HFF-Myc (cell line): ENCODE data around the gene PRPSAP1.

ENCODE experiments used
- DNase-seq: peaks from one replicate; pipeline ENCODE4 v3.0.0-alpha.2; 2011; ENCODE audit warnings: low read depth; ENCODE audit errors: extremely low read depth
- H3K4me3 ChIP-seq: replicated peaks from 2 replicates; pipeline ENCODE4 v1.5.1; 2011; ENCODE audit warnings: low read depth, mild to moderate bottlenecking, control low read depth, low read length
- TF ChIP-seq, protein P1 (sequence below): IDR thresholded peaks from 2 replicates; pipeline ENCODE4 v1.5.1; 2012; ENCODE audit warnings: mild to moderate bottlenecking, low read depth, low read length, control low read depth; ENCODE audit errors: missing control alignments

PRPSAP1 gene

DNA sequence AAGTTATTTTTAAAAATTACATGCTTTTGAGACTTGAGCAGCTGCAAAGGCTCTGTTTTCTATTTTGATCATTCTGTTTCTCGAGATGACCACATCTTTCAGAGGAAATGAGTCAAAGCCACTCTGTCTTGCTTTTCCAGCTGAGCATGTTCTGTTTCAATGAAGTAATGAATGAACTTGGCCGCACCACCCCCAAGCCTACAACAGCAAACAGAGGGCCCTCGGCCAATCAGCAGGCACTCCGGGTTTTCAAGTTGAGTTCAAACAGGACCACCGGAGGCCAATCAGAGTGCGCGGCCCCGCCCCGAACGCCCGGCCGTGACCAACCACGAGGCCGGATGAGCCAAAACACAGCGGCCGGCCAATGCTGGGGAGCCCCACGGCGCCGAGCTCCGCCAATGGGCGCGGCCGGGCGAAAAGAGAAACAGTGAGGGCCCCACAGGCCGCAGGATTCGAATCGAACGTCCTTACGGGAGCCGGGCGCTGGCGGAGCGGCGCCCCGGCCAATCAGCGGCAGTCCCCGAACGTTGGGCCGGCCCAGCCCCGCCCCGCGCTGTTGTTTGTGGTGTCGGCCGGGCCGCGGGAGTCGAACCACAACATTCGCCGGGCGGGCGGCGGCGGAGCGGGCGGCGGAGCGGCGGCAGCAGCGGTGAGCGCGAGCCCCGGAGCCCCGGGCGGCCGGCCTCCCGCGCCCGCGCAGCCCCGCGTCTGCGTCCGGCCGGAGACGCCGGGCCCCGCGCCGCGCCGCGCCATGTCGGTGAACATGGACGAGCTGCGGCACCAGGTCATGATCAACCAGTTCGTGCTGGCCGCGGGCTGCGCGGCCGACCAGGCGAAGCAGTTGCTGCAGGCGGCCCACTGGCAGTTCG, 88.7 kb downstream of the PRPSAP1 start, which contains the start of gene UBALD2:
UBALD2 (plus strand) TSS at position 594 of the 869 bp plus-strand sequence; CDS start at position 752, 158 bp downstream.
- TF ChIP-seq, protein P1, sequence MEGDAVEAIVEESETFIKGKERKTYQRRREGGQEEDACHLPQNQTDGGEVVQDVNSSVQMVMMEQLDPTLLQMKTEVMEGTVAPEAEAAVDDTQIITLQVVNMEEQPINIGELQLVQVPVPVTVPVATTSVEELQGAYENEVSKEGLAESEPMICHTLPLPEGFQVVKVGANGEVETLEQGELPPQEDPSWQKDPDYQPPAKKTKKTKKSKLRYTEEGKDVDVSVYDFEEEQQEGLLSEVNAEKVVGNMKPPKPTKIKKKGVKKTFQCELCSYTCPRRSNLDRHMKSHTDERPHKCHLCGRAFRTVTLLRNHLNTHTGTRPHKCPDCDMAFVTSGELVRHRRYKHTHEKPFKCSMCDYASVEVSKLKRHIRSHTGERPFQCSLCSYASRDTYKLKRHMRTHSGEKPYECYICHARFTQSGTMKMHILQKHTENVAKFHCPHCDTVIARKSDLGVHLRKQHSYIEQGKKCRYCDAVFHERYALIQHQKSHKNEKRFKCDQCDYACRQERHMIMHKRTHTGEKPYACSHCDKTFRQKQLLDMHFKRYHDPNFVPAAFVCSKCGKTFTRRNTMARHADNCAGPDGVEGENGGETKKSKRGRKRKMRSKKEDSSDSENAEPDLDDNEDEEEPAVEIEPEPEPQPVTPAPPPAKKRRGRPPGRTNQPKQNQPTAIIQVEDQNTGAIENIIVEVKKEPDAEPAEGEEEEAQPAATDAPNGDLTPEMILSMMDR, result no peak
- peak; percentile 97 for DNase-seq

DNA sequence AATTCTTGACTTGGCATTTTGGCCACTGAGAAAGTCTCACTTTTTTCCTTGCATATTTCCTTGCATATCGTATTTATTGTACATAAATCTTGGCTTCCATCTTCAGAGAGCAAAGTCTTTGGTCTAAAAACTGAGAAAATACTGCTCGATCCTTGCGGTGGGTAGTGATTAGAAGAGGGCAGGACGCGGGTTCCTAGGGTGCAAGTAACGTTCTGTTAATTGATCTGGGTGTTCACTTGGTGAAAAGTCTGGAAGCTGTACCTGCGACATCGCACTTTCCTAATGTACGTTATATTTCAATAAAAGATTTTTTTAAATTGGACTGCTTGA, 89.3 kb downstream of the PRPSAP1 start:
- no peak overlapping the region; the same call in 1 of the 2 replicates for H3K4me3 ChIP-seq
- TF ChIP-seq, protein P1, result no peak
- no peak for DNase-seq

More for the DNA sequence above, 88.7 kb downstream of the PRPSAP1 start, which contains the start of gene UBALD2:
- H3K4me3 ChIP-seq, result peak within 1 kb of the TSS; percentile 80

DNA sequence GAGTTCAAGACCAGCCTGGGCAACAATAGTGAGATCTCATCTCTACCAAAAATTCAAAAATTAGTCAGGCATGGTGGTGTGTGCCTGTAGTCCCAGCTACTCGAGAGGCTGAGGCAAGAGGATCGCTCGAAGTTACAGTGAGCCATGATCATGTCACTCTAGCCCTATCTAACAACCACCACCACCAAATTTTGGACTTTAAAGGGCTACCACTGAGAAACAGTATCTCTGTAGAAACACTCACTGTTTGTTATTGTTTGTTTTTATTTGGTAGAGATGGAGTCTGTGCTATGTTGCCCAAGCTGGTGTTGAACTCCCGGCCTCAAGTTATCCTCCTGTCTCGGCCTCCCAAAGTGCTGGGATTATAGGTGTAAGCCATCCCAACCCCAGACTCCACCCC, 89.8 kb downstream of the PRPSAP1 start:
- H3K4me3 ChIP-seq, result no peak overlapping the region
- no peak for DNase-seq
- TF ChIP-seq, protein P1, result no peak

DNA sequence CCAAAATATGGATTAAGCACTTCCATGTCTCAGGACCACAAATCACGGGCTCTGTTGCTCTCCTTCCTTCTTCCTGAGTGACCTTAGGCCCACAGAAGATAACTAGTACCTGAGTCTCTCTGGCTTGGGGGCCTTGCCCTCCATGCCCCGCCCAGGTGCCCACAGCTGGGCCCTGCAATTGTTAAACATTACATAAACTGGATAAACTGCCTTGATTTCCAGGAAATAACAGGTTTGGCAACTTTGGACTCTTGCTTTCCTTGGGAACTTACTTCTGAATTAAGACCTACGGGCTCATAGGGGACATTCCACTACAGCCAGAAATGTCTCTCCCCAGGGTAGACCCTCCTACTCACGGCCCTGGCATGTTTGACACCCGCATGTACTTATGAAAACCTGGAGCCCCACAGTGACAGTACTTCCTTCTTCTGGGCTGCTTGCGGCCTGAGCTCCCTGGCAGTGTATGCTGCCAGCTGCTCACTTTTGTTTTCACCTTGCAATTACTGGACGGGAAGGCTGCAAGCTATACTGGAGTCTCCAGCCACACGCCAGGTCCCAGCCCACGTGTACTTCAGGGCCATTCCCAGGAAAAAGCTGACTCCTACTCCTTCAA, 90.9 kb downstream of the PRPSAP1 start:
- TF ChIP-seq, protein P1, result no peak
- H3K4me3 ChIP-seq, result no peak overlapping the region
- DNase-seq, result no peak

DNA sequence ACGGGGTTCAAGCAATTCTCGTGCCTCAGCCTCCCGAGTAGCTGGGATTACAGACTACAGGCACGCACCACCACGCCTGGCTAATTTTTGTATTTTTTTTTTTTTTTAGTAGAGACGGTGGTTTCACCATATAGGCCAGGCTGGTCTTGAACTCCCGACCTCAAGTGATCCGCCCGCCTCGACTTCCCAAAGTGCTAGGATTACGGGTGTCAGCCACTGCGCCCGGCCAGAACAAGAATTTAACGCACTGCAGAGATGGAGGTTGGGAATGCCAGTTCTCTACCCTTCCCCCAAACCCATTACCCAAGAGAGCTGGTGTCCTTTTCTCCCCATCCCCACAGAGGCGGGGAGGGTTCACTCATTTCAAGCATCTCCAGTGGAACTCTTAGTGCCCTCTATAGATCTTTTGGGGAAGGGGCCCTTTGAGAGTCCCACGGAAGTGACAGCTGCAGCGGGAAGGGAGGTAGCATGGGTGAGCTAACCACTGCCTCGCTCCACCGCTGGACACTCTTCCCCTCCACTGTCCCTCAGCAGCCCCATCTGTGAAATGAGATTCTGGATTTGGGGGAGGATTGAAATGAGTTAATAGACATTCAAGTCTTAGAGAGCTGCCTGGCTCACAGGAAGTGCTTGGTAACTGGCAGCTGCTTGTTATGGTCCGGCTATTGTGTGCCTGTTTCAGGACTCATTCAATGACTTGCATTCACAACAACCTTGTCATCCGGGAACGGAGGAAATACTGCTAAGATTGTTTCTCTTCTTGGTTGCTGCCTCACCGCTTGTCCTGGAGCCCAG, 92.1 kb downstream of the PRPSAP1 start:
- H3K4me3 ChIP-seq, result no peak overlapping the region
- TF ChIP-seq, protein P1, result no peak
- no peak for DNase-seq

DNA sequence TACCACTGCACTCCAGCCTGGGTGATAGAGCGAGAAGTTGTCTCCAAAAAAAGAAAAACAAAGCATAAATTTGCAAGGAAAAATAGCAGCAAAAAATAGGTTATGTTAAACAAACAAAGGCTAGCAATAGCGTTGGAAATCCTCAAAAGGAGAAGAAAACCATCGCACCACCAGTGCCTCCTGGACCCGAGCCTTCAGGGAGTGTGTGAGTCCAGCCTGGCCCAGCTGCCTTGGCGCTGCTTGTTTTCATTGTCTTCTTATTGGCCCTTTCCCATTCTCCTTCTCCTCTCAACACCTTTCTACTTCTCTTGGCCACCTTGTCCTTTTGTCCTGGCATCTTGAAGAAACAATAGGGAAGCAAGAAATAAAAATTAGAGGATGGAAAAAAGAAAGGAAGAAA, 93.0 kb downstream of the PRPSAP1 start:
- TF ChIP-seq, protein P1, result no peak
- no peak overlapping the region for H3K4me3 ChIP-seq
- DNase-seq, result no peak
